ENCODE measurements around the gene FNDC3B. TPM values are rescaled to one million over a fixed set of nuclear protein-coding genes. Genes with fewer than 3 reads are reported as not detected.

Gene FNDC3B
- total and polyA plus RNA-seq, 2 donors (not counting 3 experiments of a cell fraction or from before 2014, with no cell fraction given): 91.6 to 295 TPM

DNA sequence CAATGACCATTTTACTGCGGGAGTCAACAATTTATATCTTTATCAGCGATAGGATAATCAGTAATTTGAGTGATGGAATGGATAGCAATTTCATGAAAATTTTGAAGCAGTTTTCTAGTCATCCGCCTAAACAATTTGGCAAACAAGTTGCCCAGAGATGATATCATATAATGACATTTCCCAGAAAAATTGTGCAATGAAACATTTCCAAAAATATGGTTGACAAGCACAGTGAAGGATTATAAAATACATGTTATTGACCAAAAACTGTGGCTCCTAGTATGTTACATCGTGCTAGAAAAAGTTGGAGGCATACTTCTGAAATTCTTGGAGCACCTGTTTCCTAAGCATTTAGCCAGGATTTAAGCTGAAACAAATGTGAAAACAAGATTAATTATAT is 263.8 kb downstream of the FNDC3B start:
- no peaks in the 10 kb centered on the region for H4K20me1 ChIP-seq (replicated peaks; ENCODE audit: control insufficient read depth, extremely low read depth, insufficient read depth, low read length)
- no peak overlapping the region for H3K9ac ChIP-seq (replicated peaks; ENCODE audit: extremely low read depth, insufficient read depth, low read length)
- H2AFZ ChIP-seq (ENCODE audit: low read depth, low read length): no peak overlapping the region
- dilution Hi-C loops (cut with MboI; ENCODE audit: extremely low pct_ligation_motif_present, low sequenced_read_pairs): no loop called here
- H3K9me3 ChIP-seq (replicated peaks; ENCODE audit: control insufficient read depth, insufficient read depth, low read length): no peaks in the 10 kb centered on the region
- no peak overlapping the region for H3K4me3 ChIP-seq (replicated peaks in 1 of 3; ENCODE audit: insufficient read depth in 1 of 3, low read depth in 1 of 3, low read length in 3 of 3)
- no peak overlapping the region for H3K4me2 ChIP-seq (ENCODE audit: insufficient read depth, low read length)
- peaks cover 21% of the 10 kb centered on the region for H3K4me1 ChIP-seq (ENCODE audit: control insufficient read depth, extremely low read depth, insufficient read depth, low read length)
- peaks cover 23 to 40% of the 10 kb centered on the region in 2 experiments for H3K36me3 ChIP-seq (ENCODE audit: control insufficient read depth in 2 of 2, extremely low read depth in 1 of 2, insufficient read depth in 2 of 2, low read length in 2 of 2)
- H3K79me2 ChIP-seq (ENCODE audit: control insufficient read depth, insufficient read depth, low read length): peaks cover 11% of the 10 kb centered on the region
- ChIA-PET CTCF (interaction anchor here (1.4 kb wide), 1 partner anchor 29 kb away, joined by 6 read pairs; no protein-coding TSS in a partner anchor), POLR2A (no interaction called here)
- intact Hi-C loops (cut with micrococcal nuclease): no loop called here
- FAIRE-seq (no peak), DNase-seq (ENCODE audit: low read depth, low spot score) (no peak)
- H3K27ac ChIP-seq (ENCODE audit: insufficient read depth, low read depth, low read length): no peak overlapping the region
- H3K27me3 ChIP-seq (ENCODE audit: control insufficient read depth in 2 of 2, insufficient read depth in 2 of 2, low read length in 2 of 2): no peaks in the 10 kb centered on the region
- no peak for TF ChIP-seq GATA2 (IDR thresholded peaks at IDR 0.05; ENCODE audit: insufficient read depth, insufficient read length, low read depth, low read length)
- TF ChIP-seq, protein P1, sequence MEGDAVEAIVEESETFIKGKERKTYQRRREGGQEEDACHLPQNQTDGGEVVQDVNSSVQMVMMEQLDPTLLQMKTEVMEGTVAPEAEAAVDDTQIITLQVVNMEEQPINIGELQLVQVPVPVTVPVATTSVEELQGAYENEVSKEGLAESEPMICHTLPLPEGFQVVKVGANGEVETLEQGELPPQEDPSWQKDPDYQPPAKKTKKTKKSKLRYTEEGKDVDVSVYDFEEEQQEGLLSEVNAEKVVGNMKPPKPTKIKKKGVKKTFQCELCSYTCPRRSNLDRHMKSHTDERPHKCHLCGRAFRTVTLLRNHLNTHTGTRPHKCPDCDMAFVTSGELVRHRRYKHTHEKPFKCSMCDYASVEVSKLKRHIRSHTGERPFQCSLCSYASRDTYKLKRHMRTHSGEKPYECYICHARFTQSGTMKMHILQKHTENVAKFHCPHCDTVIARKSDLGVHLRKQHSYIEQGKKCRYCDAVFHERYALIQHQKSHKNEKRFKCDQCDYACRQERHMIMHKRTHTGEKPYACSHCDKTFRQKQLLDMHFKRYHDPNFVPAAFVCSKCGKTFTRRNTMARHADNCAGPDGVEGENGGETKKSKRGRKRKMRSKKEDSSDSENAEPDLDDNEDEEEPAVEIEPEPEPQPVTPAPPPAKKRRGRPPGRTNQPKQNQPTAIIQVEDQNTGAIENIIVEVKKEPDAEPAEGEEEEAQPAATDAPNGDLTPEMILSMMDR (IDR thresholded peaks at IDR 0.05; ENCODE audit: extremely low read depth in 1 of 2, insufficient read depth in 1 of 2, low read depth in 1 of 2, low read length in 2 of 2): no peak
- no peak for TF ChIP-seq FOS (IDR thresholded peaks at IDR 0.05; ENCODE audit: borderline replicate concordance, insufficient read depth, low read length)
- no peak for TF ChIP-seq EZH2 (IDR thresholded peaks at IDR 0.05; ENCODE audit: borderline replicate concordance, low read depth, low read length, severe bottlenecking)
- no peak for TF ChIP-seq JUN (IDR thresholded peaks at IDR 0.05; ENCODE audit: borderline replicate concordance, insufficient read depth, insufficient read length, low read depth)
- TF ChIP-seq POLR2A (IDR thresholded peaks at IDR 0.05; ENCODE audit: low read depth, low read length): no peak
- no peak for TF ChIP-seq MYC (IDR thresholded peaks at IDR 0.05; ENCODE audit: low read depth, low read length)
- TF ChIP-seq, protein P2, sequence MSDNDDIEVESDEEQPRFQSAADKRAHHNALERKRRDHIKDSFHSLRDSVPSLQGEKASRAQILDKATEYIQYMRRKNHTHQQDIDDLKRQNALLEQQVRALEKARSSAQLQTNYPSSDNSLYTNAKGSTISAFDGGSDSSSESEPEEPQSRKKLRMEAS (IDR thresholded peaks at IDR 0.05; ENCODE audit: insufficient read depth, insufficient read length): no peak
- TF ChIP-seq POLR2AphosphoS5 (IDR thresholded peaks at IDR 0.05; ENCODE audit: insufficient read depth, low read depth, low read length): no peak
- BruUV-seq (replicated peaks): no TSS peak
- no peaks in the 10 kb centered on the region for H3K9me1 ChIP-seq (replicated peaks; ENCODE audit: control insufficient read depth, extremely low read depth, insufficient read depth, low read length)
